ENCODE data around the gene TSSK2.

The TSSK2 gene

DNA sequence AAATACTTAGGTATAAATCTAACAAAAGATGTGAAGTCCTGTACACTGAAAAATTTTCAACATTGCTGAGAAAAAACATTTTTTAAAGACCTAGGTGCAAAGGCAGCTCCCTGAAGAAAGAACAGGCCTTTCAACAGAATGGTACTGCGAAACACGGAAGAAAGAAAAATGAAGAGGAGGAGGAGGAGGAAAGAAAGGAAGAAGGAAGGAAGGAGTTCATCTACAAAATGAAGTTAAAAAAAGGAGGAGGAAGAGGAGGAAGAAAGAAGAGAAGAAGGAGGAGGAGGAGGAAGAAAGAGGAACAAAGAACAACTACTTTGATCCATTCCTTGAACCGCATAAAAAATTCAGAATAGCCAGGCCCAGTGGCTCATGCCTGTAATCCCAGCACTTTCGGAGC is 38.4 kb upstream of the TSSK2 start:
- DNase-seq (ENCODE audit: low read depth, low spot score): no peak
- TF ChIP-seq, protein P1, sequence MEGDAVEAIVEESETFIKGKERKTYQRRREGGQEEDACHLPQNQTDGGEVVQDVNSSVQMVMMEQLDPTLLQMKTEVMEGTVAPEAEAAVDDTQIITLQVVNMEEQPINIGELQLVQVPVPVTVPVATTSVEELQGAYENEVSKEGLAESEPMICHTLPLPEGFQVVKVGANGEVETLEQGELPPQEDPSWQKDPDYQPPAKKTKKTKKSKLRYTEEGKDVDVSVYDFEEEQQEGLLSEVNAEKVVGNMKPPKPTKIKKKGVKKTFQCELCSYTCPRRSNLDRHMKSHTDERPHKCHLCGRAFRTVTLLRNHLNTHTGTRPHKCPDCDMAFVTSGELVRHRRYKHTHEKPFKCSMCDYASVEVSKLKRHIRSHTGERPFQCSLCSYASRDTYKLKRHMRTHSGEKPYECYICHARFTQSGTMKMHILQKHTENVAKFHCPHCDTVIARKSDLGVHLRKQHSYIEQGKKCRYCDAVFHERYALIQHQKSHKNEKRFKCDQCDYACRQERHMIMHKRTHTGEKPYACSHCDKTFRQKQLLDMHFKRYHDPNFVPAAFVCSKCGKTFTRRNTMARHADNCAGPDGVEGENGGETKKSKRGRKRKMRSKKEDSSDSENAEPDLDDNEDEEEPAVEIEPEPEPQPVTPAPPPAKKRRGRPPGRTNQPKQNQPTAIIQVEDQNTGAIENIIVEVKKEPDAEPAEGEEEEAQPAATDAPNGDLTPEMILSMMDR (IDR thresholded peaks at IDR 0.05; ENCODE audit: insufficient read depth, low read length, missing control alignments): no peak
- H3K4me3 ChIP-seq (ENCODE audit: low read depth, low read length): no peak overlapping the region
- ChIA-PET CTCF (no interaction called here), POLR2A (no interaction called here)

DNA sequence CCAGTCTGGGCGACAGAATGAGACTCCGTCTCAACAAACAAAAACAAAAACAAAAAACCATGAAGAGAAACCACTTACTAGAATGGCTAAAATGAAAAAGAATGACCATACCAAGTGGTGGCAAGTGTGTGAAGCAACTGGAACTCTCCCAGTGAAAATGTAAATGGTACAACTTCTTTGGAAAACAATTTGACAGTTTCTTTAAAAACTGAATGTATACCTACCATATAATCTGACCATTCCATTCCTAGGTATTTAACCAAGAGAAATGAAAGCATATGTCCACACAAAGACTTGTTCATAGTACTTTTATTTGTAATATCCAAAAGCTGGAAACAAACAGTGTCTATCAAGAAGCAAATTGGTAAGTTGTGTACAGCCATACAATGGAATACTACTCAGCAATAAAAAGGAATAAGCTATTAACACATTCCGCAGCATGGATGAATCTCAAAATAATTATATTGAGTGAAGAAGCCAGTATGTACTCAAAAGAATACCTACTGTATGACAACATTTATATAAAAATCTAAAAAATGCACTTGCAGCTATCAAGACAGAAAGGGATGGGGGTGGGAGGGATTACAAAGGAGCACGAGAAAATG is 36.6 kb upstream of the TSSK2 start:
- POLR2A ChIA-PET: no interaction called here
- no peak for DNase-seq (ENCODE audit: low read depth, low spot score)
- TF ChIP-seq, protein P1 (IDR thresholded peaks at IDR 0.05; ENCODE audit: insufficient read depth, low read length, missing control alignments): no peak
- CTCF ChIA-PET: no interaction called here
- H3K4me3 ChIP-seq (ENCODE audit: low read depth, low read length): no peak overlapping the region

DNA sequence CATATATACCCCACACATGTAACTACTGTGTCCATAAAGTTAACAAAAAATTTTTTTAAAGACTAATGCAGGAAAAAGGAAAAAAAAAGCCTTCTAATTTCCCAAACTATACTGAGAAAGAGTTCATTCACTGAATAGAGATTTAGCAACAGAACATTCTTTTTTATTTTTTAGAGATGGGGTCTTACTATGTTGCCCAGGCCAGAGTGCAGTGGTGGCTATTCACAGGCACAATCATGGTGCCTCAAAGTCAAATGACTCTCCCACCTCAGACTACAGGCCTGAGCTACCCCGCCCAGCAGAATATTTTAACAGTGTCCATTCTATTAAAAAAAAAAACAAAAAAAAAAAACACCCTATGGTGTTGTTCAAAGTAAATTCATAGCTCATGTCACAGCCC is 34.6 kb upstream of the TSSK2 start:
- ChIA-PET POLR2A (no interaction called here), CTCF (no interaction called here)
- TF ChIP-seq, protein P1 (IDR thresholded peaks at IDR 0.05; ENCODE audit: insufficient read depth, low read length, missing control alignments): no peak
- no peak overlapping the region for H3K4me3 ChIP-seq (ENCODE audit: low read depth, low read length)
- DNase-seq (ENCODE audit: low read depth, low spot score): no peak

DNA sequence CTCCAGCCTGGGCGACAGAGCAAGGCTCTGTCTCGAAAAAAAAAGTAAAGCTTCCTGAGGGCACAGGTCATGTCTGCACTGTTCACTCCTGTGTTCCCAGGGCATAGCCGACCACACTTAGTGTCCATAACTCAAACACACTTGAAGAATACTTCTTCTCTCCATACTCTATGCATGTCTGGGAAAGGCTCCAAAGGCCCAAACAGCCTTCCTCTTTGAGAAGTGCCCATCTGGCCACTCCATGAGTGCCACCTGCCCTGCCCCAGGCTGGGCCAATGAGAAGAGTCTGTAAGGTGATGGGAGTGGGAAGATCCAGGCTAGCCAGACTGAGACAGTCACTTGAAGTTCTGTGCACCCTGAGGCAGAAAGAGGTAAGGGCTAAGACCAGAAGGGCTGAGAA is 33.6 kb upstream of the TSSK2 start:
- no peak for DNase-seq (ENCODE audit: low read depth, low spot score)
- no peak overlapping the region for H3K4me3 ChIP-seq (ENCODE audit: low read depth, low read length)
- ChIA-PET POLR2A (no interaction called here), CTCF (no interaction called here)
- TF ChIP-seq, protein P1 (IDR thresholded peaks at IDR 0.05; ENCODE audit: insufficient read depth, low read length, missing control alignments): no peak

DNA sequence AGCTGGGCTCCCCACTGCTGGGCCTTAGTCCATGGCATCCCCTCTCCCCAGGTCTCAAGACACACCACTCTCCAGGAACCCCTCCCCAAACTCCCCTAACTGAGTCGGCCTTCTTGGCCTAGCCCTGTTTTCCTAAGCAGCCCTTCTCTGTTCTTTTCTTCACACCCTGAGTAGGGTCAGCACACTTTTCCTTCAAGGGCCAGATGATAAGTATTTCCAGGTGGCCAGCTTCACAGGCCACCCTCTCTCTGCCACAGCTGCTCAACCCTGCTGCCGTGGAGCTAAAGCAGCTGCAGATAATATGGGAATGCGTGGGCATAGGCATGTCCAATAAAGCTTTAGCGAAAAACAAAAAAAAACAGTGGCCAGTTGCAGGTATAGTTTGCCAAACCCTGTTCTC is 33.0 kb upstream of the TSSK2 start:
- DNase-seq (ENCODE audit: low read depth, low spot score): no peak
- CTCF ChIA-PET: interaction anchor here (0.7 to 1.4 kb wide), 2 partner anchors 9 to 12 kb away, joined by 3 to 5 read pairs; no protein-coding TSS in a partner anchor
- POLR2A ChIA-PET: no interaction called here
- no peak overlapping the region for H3K4me3 ChIP-seq (ENCODE audit: low read depth, low read length)
- TF ChIP-seq, protein P1 (IDR thresholded peaks at IDR 0.05; ENCODE audit: insufficient read depth, low read length, missing control alignments): no peak

DNA sequence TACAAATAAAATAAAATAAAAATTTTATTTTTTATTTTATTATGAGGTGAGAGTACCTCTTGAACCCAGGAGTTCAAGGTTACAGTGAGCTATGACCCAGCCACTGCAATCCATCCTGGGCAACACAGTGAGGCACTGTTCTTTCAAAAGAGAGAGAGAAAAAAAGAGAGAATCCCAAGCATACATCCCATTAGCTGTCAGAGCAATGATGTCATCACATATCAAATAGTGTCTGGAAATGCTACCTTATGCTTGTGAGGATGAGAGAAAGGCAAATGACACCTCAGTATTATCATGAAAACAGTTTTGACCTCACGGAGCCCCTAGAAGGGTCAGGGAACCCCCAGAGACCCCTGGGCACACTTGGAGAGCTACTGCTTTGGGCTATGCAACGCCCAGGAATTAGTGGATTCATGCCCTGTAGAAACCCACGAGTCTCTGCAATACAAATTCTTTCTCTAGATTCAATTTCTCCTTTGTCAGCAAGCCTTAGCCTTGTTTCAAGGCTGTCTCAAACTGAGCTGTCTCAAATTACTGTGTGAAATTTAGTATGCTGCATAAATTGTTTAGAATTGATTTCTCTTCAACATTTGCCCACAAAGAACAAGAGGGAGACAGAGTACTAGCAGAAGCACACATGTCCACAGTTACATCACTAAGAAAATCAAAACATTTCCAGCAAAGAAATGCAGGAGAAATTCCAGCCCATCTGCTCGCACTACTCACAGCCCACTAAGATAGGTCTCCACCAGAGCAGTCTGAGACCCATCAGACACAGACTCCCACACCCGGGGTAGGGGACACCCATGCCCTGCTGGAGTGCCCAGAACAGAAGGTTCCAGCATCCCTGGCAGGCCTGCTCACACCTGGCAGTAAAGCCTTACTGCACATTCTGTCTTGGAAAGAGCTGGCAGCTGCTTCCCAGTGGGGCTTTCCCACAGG is 27.0 kb upstream of the TSSK2 start:
- ChIA-PET CTCF (interaction anchor here (1.0 to 1.4 kb wide), 2 partner anchors 12 to 526 kb away, joined by 3 to 4 read pairs; no protein-coding TSS in a partner anchor), POLR2A (interaction anchor here (0.7 to 1.1 kb wide), 2 partner anchors 18 to 832 kb away, joined by 3 read pairs; no protein-coding TSS in a partner anchor)
- H3K4me3 ChIP-seq (ENCODE audit: low read depth, low read length): no peak overlapping the region
- TF ChIP-seq, protein P1 (IDR thresholded peaks at IDR 0.05; ENCODE audit: insufficient read depth, low read length, missing control alignments): no peak
- DNase-seq (ENCODE audit: low read depth, low spot score): no peak

All from AG04449 (cell line).